Activated gamma-delta T cell treated with Interleukin-2 at 50 U/mL for 16 hours (primary cell): ENCODE data around the gene CSKMT.
A peak's percentile ranks its signal among the peaks of the same experiment; 100 is the strongest.
"Not testable (repeated sequence)": the region's sequence is repeated elsewhere in the genome, so short reads cannot be mapped to it uniquely, and the experiment has no call there.

ENCODE experiments used
- DNase-seq: peaks from one replicate; pipeline ENCODE4 v3.0.0-alpha.2; 2020

Gene CSKMT

DNA sequence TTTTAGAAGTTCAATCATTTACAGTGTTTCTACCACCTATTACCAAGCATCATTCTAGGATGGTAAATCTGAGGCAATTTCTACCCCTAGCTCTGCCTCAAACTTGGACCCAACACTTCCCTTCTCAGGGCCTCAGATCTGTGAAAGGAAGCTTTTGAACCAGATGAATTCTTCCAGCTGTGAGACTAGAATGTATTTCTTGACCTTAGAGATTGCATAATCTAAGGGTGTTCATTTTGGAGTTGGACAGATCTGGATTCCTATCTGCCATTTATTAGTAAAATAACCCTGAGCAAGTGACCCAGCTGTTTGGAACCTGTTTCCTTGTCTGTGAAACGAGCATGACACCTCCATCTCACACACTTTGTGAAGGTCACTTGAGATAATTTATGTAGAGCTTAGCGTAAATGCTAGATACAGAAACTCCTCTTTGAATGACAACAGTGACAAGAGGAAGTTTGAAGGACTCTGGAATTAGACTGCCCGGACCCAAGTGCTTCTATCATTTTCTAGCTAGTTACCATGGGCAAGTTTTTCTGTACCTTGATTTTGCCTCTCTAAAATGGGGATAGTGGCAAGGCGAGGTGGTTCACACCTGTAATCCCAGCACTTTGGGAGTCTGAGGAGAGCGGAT, 8.2 kb upstream of the CSKMT start:
- no peak for DNase-seq

DNA sequence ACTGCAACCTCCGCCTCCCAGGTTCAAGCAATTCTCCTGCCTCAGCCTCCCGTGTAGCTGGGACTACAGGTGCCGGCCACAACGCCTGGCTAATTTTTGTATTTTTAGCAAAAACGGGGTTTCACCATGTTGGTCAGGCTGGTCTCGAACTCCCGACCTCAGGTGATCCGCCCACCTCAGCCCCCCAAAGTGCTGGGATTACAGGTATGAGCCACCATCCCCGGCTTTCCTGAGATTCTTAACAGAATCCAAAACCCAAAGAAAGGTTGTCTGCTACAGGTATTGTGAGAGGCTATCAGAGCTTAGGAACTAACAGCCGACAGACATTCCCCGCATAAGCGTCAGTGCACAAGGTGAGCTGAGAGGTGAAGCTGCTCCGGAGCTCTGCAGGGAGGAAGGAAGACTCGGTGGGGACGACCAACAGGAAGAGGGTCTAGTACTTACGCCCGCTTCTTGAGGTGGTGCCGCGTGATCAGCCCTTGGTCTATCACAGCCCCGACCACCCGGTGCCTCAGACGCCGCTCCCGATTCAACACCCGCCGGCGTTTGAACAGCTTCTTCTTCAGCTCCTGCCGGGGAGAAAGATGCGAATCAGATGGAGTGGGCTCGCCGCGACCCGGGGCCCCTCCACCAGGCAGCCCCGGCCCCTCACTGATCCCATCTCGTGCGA, 572 bp upstream of the CSKMT start:
- DNase-seq, result peak; percentile 53

DNA sequence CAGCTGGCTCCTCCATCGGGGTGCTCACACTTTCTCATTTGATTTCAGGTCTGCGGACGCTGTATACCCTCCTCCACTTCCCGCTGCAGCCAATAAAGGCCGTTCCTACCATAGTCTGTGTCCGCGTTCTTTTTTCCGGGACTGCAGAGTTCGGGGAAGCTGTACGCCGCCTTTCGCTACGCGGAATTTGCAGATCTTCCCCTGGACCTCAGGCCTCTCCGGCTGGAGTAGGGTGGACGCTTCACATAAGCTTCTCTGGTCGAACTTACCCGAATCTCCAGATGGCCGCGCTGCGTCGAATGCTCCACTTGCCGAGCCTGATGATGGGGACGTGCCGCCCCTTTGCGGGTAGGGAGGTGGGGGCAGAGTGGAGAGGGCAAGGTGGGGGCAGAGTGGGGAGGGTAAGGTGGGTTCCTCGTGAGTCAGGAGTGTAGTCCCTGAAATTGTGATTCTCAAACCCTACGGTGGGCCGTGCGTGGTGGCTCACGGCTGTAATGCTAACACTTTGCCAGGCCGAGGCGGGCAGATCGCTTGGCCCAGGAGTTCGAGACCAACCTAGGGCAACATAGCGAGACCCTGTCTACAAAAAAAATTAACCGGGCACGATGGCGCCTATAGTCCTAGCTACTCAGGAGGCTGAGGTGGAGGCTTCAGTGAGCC, 617 bp downstream of the CSKMT start:
- DNase-seq, result peak; percentile 65

DNA sequence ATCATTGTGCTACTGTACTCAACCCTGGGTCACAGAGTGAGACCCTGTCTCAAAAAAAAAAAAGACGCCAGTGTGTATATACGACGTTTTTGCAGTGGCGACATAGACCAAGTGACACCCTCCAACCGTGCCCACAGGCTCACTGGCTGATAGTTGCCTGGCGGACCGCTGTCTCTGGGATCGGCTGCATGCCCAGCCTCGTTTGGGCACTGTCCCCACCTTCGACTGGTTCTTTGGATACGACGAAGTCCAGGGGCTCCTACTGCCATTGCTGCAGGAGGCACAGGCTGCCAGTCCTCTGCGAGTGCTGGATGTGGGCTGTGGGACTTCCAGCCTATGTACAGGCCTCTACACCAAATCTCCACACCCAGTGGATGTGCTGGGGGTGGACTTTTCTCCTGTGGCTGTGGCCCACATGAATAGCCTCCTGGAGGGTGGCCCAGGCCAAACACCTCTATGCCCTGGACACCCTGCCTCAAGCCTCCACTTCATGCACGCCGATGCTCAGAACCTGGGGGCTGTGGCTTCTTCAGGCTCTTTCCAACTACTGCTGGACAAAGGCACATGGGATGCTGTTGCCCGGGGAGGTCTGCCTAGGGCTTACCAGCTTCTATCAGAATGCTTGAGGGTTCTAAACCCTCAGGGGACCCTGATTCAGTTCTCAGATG, 1.3 kb downstream of the CSKMT start:
- DNase-seq, result no peak

DNA sequence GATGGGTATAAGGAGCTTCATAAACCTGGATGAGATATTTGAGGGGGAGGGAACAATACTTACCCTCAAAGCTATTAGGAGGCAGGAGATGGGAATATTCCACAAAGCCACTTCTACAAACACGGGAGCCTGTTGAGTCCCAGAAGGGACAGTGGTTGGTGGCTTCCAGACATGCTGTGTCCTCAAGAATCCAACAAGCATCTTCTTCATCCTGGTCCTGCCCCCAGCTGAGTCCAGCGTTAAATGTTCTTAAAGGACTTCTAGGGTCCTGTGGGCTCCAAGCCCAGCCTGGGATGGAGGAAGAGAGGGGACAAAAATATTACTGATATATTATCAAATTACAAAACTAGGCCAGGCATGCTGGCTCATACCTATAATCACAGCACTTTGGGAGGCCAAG, 2.3 kb downstream of the CSKMT start:
- DNase-seq, result no peak

DNA sequence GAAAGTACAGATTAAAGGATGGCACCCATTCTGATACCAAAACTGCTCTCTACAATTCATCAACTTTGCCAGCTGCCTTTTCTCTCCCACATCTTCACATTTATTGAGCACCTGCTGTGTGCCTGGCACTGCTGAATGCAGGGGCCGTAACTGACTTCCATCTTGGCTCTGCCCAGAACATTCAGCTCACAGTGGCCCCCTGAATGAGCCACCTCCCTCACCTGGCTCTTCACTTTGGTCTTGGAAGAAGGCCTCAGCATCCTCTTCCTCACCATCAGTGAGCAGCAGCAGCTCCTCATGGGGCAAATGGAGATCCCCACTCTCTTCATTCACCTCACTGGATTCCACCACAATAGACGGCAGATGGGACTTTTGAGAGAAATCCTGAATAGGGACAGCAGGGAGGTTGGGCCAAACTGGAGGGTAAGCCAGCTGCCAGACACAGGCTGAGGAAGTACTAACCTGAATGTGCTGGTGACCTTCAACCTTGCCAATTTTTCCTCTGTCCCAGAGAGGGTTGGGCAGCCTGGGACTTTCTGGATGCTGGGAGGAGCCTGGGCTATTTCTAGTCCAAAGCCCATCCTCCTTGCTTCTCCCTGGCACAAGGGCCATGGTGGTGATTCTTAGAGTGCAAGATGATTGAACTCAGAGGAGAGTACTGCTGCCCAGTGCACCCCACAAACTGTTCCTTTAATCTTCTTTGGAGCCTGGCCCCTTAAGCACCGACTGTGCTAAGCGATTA, 4.5 kb downstream of the CSKMT start:
- no peak for DNase-seq

DNA sequence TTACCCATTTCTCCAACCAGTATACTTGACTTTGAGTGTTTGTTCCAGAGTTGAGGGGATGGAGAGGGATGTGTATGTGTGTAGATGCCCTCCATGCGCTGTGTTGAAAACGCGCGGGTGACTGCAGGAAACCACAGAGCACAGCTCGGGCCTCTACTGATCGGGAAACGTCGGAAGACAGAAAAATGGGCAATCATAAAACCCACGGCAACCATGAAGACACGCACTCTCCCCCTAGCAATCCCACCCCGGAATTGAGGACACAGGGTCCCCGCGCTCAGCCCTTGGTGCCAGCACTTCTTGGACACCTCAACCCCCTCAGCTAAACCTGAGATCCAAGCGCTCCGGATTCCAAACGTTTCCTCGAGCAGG, 6.1 kb downstream of the CSKMT start:
- no peak for DNase-seq

DNA sequence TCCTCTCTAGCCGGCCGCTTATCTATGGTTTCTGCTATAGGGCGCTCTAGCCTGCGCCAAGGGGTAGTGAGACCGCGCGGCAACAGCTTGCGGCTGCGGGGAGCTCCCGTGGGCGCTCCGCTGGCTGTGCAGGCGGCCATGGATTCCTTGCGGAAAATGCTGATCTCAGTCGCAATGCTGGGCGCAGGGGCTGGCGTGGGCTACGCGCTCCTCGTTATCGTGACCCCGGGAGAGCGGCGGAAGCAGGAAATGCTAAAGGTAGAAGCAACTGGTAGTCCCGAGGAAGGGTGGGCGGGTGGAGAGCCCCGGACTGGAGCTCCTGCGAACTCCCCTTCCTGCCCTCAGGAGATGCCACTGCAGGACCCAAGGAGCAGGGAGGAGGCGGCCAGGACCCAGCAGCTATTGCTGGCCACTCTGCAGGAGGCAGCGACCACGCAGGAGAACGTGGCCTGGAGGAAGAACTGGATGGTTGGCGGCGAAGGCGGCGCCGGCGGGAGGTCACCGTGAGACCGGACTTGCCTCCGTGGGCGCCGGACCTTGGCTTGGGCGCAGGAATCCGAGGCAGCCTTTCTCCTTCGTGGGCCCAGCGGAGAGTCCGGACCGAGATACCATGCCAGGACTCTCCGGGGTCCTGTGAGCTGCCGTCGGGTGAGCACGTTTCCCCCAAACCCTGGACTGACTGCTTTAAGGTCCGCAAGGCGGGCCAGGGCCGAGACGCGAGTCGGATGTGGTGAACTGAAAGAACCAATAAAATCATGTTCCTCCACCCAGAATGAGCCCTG, 6.7 kb downstream of the CSKMT start, which contains the start of the genes LBHD1 and UQCC3:
Gene LBHD1, minus strand, starts transcription at position 660 of the 782 bp plus-strand sequence. CDS start 2,236 bp downstream, outside the sequence.
Gene UQCC3, plus strand, starts transcription at position 66 of the 782 bp plus-strand sequence. Its CDS starts 73 bp downstream, at position 139.
- DNase-seq, result peak; percentile 71

DNA sequence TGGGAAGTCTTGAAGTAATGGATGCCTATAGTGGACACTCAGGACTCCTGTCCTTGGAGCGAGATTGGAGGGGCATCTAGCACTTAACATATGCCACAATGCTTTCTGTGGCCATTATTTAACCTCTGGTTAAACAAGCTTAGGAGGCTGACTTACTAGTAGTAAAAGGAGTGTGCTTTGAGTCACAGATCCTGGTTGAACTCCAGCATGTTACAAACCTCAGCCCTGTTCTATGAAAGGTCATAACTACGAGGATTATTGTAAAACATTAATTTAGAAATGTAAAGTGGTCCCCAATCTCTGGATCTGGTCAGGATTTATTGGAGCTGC, 8.0 kb downstream of the CSKMT start:
- DNase-seq, result no peak

DNA sequence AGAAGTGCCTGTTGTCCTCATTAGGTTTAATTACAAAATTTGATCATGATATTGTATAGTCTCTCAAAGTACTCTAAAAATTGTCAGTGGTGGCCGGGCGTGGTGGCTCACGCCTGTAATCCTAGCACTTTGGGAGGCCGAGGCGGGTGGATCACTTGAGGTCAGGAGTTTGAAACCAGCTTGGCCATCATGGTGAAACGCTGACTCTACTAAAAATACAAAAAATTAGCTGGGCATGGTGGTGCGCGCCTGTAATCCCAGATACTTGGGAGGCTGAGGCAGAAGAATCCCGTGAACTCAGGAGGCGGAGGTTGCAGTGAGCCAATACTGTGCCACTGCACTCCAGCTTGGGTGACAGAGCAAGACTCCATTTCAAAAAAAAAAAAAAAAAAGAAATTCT, 10.3 kb downstream of the CSKMT start:
- DNase-seq, result not testable (repeated sequence)

DNA sequence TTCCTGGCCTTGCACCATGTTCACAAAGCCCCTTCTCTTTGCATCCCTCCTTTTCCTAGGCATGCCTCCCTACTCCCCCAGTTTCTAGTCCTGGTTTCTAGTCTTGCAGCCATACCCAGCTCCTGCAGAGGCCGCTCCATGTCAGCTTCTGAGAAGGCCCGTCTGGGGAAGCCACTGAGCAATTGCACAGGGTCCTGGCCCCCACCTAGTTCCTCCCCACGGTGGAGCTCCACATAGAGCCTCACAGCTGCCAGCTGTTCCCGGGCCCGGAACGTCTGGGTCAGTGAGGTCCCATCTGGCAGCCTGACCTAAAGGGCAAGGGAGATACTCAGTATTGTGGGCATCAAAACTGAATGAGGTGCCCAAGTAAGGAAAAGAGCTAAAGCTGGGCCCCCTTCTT, 11.6 kb downstream of the CSKMT start:
- DNase-seq, result no peak

DNA sequence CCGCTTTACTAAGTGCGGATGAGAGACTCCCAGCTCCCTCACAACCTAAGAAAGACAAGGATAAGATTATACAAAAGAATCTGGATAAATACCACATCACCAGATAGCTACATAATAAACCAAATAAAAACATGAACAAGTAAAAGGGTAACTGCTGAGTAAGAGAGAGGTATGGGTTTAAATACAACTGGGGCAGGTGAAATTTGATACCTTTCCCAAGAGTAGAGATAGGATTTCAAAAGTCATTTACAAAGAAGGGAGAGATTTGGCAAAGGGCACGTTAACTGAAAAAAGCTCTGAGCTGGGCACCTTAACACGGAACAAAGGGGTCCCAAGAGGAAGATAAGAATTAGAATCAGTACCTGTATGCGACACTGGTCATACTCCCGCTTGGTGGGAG, 12.0 kb downstream of the CSKMT start:
- DNase-seq, result no peak

DNA sequence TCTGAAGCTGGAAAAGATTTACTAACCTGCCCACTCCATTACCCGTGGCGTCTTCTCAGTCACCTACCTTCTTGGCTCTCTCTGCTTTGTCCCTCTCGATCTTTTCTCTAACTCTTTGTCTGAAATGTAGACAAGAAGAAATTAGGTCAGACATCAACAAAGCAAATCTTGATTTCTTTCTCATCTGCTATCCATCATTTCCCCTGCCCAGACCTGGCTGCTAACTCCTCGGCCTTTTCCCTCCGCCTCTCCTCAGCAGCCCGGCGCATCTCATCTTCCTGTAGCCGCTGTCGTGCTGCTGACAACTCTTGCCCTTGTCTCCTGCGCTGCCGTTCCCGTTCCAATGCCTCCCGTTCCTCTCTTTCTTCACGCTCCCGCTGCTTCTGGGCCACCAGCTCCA, 12.6 kb downstream of the CSKMT start:
- DNase-seq, result no peak

DNA sequence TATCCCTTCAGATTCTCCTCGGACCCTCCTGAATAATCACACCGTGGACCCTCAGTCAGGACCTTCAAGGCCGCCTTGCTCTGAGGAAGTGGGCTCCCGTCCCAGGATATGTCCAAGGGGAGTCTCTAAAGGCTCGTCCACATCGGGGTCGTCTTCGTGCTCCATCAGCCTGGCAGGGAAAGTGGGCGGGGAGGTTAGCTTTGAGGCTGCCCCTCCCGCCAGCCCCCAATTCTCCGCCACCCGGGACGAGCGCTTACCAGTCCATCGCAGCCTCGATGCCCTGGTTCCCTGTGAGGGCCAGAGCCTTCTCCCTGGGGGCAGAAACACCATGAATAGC, 13.3 kb downstream of the CSKMT start:
- no peak for DNase-seq

DNA sequence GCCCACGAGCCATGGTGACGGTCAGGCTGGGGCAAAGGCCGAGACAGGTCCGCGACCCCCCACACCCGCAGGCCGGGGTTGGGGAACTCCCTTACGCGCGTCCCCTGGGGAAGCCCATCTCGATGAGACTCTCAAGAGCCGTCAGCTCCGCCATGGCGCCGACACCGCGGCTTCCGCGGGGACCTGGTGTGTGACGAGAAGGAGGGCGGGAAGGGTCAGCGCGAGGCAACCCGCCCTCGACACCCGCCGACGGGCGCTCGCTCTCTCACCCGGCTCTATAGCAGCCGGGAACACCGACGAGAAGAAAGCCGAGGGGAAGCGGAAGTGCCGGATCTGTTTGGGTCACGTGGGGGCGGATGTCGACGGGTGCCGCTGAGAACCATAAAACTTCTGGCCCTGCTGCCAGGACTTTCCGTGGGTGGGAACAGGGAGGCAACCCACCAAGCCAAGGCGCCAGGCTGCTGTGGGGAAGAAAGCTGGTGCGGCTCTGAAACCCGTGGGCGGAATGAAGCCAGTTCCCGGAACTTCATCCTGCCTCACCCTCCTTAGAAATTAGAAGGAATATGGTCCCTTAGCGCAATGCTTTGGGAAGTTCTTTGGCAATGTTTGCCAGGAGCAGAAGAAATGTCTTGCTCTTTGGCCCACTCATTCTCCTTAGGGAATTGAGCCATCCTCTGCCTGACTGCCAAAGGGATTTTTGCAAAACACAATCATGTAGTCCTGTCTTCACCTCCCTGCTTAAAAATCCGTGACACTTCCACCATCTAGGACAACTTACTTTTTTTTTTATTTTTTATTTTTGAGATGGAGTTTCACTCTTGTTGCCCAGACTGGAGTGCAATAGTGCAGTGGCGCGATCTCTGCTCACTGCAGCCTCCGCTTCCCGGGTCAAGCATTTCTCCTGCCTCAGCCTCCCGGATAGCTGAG, 13.9 kb downstream of the CSKMT start, which contains the start of gene UBXN1:
Gene UBXN1, minus strand, starts transcription at position 304 of the 927 bp plus-strand sequence. Its CDS starts 150 bp downstream, at position 154.
- DNase-seq, result peak; percentile 79

DNA sequence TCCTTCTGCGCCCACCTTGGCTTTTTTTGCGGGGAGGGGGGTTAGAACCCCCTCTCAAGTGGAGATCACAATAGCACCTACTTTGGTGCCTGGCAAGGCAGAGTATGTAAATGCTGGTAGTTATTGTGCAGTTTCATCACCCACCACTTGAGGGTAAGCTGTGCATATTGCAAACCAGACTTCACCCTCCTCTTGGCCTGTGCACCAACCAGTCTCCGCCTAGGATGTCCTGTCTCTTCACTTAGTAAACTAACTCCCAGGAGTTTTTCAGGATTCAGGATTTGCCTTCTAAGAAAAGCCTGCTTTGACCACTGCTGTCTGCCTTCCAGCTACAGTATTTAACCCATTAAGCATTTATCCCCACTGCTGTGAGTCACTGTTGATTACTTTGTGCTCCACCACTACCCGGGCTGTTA, 15.7 kb downstream of the CSKMT start:
- peak; percentile 27 for DNase-seq

DNA sequence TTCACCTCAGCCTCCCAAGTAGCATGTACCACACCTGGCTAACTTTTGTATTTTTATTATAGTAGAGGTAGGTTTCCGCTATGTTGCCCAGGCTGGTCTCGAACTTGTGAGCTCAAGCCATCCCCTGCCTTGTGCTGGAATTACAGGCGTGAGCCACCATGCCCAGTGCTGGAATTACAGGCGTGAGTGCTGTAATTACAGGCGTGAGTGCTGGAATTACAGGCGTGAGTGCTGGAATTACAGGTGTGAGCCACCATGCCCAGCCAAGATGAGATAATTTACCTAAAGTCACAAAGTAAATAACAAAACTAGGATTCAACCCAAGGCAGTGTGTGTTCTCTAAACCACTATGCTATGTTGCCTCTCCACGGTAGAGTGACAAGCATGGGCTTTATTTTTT, 17.4 kb downstream of the CSKMT start:
- DNase-seq, result no peak

DNA sequence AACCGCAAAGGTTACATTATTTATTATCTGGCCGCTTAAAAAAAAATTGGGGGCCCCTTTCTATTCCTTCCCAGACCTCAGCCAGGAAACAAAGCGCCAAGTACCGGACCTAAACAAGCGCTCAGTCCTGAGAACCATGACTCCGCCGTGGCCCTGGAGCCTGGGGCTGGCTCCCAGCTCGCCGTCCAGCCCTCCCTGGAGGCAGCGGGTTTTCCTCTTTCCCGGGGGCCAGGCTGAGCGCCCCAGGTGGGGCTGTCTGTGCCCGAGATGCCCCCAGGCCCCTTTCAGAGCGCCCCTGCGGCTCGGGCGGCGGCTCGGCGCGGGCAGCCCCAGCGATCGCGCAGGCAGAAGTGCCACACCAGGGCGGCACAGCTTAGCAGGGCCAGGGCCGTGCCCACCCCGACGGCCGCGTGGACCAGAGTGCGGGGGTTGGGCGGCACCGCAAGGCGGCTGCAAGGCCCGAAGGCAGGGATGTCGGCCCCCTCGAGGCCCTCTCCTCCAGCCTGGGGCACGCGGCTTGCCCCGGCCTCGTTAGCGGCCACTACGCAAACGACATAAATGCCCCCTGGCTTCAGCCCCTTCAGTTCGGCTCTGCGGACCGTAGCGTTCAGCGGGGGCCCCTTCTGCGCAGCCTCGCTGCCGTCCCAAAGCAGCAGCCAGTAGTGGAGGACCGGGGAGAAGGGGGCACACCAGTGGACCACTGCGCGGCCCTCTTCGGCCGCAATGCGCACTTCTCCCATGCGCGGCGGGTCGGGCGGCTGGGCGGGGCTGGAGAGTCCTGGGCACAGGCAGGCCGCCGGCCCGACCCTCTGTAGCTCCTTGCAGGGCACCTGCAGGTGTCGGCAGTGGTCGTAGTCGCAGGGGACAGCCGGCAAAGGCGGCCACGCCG, 22.6 kb downstream of the CSKMT start:
- DNase-seq, result no peak

DNA sequence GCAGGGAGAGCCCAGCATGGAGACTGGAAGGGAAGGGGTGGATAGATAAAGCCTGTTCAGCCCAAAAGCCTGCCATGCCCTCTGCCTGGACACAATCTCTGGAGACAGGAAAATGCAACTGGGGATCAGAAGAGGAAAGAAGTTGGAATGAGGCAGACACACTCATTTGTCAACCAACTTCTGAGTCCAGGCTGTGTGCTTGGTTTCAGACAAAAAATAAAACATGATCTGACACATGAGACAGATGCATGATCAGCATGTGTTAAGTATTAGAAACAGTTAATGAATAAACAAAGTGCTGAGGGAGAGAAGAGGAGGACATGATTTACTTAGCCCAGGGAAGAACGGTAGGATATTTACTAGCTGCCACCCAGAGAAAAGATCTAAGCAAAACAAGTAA, 23.4 kb downstream of the CSKMT start:
- DNase-seq, result no peak
